ENCODE results near the gene LRRC3.

The LRRC3 gene

GRCh38 chr21:44432841-44433790, 22.2 kb upstream of the LRRC3 start:
- no peak for TF ChIP-seq EZH2phosphoT487 (IDR thresholded peaks at IDR 0.05; ENCODE audit: borderline replicate concordance)
- no peak for TF ChIP-seq CTCF (conservative IDR thresholded peaks at IDR 0.05; ENCODE audit: low read length)
- Histone ChIP-seq H3K79me2 (ENCODE audit: insufficient read depth, low read length) (no peaks in the 10 kb centered on the region), H3K27me3 (ENCODE audit: insufficient read depth, low read length, poor library complexity, severe bottlenecking) (no peaks in the 10 kb centered on the region), H3K9ac (ENCODE audit: low read depth, low read length, poor library complexity, severe bottlenecking) (no peak overlapping the region), H3K4me1 (ENCODE audit: insufficient read depth, low read length, poor library complexity, severe bottlenecking) (no peaks in the 10 kb centered on the region), H3K4me3 (ENCODE audit: low read length, poor library complexity, severe bottlenecking) (no peak overlapping the region), H2AFZ (ENCODE audit: low read length) (no peak overlapping the region), H3F3A (ENCODE audit: low read depth) (no peaks in the 10 kb centered on the region), H3K9me2 (replicated peaks; ENCODE audit: low read depth, low read length) (no peaks in the 10 kb centered on the region), H4K20me1 (ENCODE audit: insufficient read depth, low read length, poor library complexity, severe bottlenecking) (no peaks in the 10 kb centered on the region), H3K9me3 (ENCODE audit: insufficient read depth, low read depth, low read length) (peaks cover 16% of the 10 kb centered on the region; the same call in 1 of the 2 replicates), H3K4me2 (ENCODE audit: low read depth, low read length, poor library complexity, severe bottlenecking) (no peak overlapping the region), H3K36me3 (ENCODE audit: insufficient read depth, low read length) (no peaks in the 10 kb centered on the region)

GRCh38 chr21:44433791-44434567, 21.3 kb upstream of the LRRC3 start:
- Histone ChIP-seq H4K20me1 (ENCODE audit: insufficient read depth, low read length, poor library complexity, severe bottlenecking) (no peaks in the 10 kb centered on the region), H3F3A (ENCODE audit: low read depth) (no peaks in the 10 kb centered on the region), H3K79me2 (ENCODE audit: insufficient read depth, low read length) (no peaks in the 10 kb centered on the region), H2AFZ (ENCODE audit: low read length) (no peak overlapping the region), H3K27me3 (ENCODE audit: insufficient read depth, low read length, poor library complexity, severe bottlenecking) (no peaks in the 10 kb centered on the region), H3K9ac (ENCODE audit: low read depth, low read length, poor library complexity, severe bottlenecking) (no peak overlapping the region), H3K4me3 (ENCODE audit: low read length, poor library complexity, severe bottlenecking) (no peak overlapping the region), H3K9me2 (replicated peaks; ENCODE audit: low read depth, low read length) (no peaks in the 10 kb centered on the region), H3K9me3 (ENCODE audit: insufficient read depth, low read depth, low read length) (peaks cover 16% of the 10 kb centered on the region; the same call in 1 of the 2 replicates), H3K4me2 (ENCODE audit: low read depth, low read length, poor library complexity, severe bottlenecking) (no peak overlapping the region), H3K36me3 (ENCODE audit: insufficient read depth, low read length) (no peaks in the 10 kb centered on the region), H3K4me1 (ENCODE audit: insufficient read depth, low read length, poor library complexity, severe bottlenecking) (no peaks in the 10 kb centered on the region)
- TF ChIP-seq EZH2phosphoT487 (IDR thresholded peaks at IDR 0.05; ENCODE audit: borderline replicate concordance), result no peak
- TF ChIP-seq CTCF (conservative IDR thresholded peaks at IDR 0.05; ENCODE audit: low read length), result no peak

GRCh38 chr21:44434568-44434925, 20.8 kb upstream of the LRRC3 start:
- Histone ChIP-seq H3K27me3 (ENCODE audit: insufficient read depth, low read length, poor library complexity, severe bottlenecking) (no peaks in the 10 kb centered on the region), H3K9ac (ENCODE audit: low read depth, low read length, poor library complexity, severe bottlenecking) (no peak overlapping the region), H3K9me2 (replicated peaks; ENCODE audit: low read depth, low read length) (no peaks in the 10 kb centered on the region), H4K20me1 (ENCODE audit: insufficient read depth, low read length, poor library complexity, severe bottlenecking) (no peaks in the 10 kb centered on the region), H2AFZ (ENCODE audit: low read length) (no peak overlapping the region), H3K4me3 (ENCODE audit: low read length, poor library complexity, severe bottlenecking) (no peak overlapping the region), H3K79me2 (ENCODE audit: insufficient read depth, low read length) (no peaks in the 10 kb centered on the region), H3F3A (ENCODE audit: low read depth) (no peaks in the 10 kb centered on the region), H3K4me1 (ENCODE audit: insufficient read depth, low read length, poor library complexity, severe bottlenecking) (no peaks in the 10 kb centered on the region), H3K4me2 (ENCODE audit: low read depth, low read length, poor library complexity, severe bottlenecking) (no peak overlapping the region), H3K9me3 (ENCODE audit: insufficient read depth, low read depth, low read length) (peaks cover 16% of the 10 kb centered on the region; the same call in 1 of the 2 replicates), H3K36me3 (ENCODE audit: insufficient read depth, low read length) (no peaks in the 10 kb centered on the region)
- no peak for TF ChIP-seq EZH2phosphoT487 (IDR thresholded peaks at IDR 0.05; ENCODE audit: borderline replicate concordance)
- no peak for TF ChIP-seq CTCF (conservative IDR thresholded peaks at IDR 0.05; ENCODE audit: low read length)
